GM12891 (cell line): ENCODE results near the gene IL4.

Experiments
- DNase-seq: peaks from one replicate; pipeline ENCODE4 v3.0.0; 2011; ENCODE audit warnings: low spot score; ENCODE audit not compliant: insufficient read length
- FAIRE-seq: peaks from 2 replicates; lab custom pipeline; 2011; peaks lifted over from hg19 to GRCh38; lab: Jason Lieb, UNC
- PAX5 ChIP-seq: IDR thresholded peaks from 2 replicates; pipeline ENCODE4 v1.6.1; 2011; ENCODE audit warnings: low read length, moderate library complexity, mild to moderate bottlenecking; ENCODE audit not compliant: insufficient read depth, severe bottlenecking
- POLR2A ChIP-seq: IDR thresholded peaks from 2 replicates; pipeline ENCODE4 v1.6.1; 2011; ENCODE audit warnings: low read depth, low read length, control low read depth
- POLR2AphosphoS5 ChIP-seq: IDR thresholded peaks from 2 replicates; pipeline ENCODE4 v1.6.1; 2011; ENCODE audit warnings: low read depth, low read length, control low read depth
- POU2F2 ChIP-seq: IDR thresholded peaks from 2 replicates; pipeline ENCODE4 v1.6.1; 2011; ENCODE audit warnings: low read depth, mild to moderate bottlenecking, control low read depth, low read length, moderate library complexity
- SPI1 ChIP-seq: IDR thresholded peaks from 2 replicates; pipeline ENCODE4 v1.6.1; 2011; ENCODE audit warnings: low read depth, low read length, control low read depth
- TAF1 ChIP-seq: IDR thresholded peaks from 2 replicates; pipeline ENCODE4 v1.6.1; 2011; ENCODE audit warnings: low read depth, low read length, control low read depth

Gene IL4

DNA sequence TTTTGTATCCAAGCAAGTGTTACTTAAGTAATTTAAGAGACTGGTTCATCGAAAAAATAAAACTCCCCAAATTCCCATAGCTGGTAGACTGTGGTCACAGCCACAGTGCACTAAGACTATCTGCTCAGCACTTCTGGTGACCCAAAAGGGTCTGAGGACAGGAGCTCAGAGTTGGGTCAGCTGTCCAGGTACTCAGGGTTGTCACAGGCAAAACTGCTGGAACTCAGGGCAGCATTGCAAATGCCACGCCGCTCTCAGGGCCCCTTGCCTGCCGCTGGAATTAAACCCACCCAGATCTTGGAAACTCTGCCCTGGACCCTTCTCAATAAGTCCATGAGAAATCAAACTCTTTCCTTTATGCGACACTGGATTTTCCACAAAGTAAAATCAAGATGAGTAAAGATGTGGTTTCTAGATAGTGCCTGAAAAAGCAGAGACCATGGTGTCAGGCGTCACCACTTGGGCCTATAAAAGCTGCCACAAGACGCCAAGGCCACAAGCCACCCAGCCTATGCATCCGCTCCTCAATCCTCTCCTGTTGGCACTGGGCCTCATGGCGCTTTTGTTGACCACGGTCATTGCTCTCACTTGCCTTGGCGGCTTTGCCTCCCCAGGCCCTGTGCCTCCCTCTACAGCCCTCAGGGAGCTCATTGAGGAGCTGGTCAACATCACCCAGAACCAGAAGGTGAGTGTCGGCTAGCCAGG, 16.0 kb upstream of the IL4 start, which contains the start of gene IL13:
Gene IL13 (plus strand): TSS at position 498 of the 705 bp plus-strand sequence. CDS start 14 bp downstream, at position 512.
- no peak for TF ChIP-seq TAF1
- DNase-seq (no peak), FAIRE-seq (no peak)

DNA sequence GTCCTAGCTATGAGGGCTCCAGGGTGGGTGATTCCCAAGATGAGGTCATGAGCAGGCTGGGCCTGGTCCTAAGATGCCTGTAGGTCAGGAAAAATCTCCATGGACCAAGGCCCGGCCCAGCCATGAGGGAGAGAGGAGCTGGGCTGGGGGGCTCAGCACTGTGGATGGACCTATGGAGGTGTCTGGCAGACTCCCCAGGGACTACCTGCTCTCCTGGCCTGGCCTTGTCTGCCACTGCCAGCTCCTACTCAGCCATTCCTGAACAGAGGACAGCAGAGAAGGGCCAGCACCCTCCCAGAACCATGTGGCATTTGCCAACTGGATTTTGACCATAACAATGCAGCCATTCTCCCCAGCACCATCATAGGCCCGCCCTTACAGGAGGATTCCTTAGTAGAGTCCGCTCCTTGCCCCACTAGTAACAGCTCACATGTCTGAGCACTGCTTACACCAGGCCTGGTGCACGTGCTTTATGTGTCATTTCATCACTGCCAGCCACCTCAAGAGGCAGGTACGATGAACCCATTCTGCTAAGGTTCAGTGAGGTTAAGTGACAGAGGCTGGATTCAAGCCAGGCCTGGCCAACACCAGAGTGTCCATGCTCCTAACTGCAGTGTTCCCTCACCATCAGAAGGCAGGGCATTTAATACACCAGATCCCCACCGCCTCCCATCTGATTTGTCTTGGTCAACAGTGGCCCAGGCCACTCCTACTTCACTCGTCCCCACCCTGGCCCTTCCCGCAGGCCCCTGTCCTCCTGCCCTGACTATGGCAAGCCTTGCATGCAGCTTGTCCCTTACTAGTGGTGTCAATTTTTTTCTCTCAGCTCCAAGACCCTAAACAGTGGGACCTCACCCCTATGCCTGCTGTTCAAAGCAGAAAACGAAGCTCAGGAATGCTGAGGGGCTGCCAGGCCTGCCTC, 15.1 kb upstream of the IL4 start:
- DNase-seq = no peak
- TF ChIP-seq PAX5 (no peak), TAF1 (no peak), POLR2A (no peak), SPI1 (no peak)
- no peak for FAIRE-seq

DNA sequence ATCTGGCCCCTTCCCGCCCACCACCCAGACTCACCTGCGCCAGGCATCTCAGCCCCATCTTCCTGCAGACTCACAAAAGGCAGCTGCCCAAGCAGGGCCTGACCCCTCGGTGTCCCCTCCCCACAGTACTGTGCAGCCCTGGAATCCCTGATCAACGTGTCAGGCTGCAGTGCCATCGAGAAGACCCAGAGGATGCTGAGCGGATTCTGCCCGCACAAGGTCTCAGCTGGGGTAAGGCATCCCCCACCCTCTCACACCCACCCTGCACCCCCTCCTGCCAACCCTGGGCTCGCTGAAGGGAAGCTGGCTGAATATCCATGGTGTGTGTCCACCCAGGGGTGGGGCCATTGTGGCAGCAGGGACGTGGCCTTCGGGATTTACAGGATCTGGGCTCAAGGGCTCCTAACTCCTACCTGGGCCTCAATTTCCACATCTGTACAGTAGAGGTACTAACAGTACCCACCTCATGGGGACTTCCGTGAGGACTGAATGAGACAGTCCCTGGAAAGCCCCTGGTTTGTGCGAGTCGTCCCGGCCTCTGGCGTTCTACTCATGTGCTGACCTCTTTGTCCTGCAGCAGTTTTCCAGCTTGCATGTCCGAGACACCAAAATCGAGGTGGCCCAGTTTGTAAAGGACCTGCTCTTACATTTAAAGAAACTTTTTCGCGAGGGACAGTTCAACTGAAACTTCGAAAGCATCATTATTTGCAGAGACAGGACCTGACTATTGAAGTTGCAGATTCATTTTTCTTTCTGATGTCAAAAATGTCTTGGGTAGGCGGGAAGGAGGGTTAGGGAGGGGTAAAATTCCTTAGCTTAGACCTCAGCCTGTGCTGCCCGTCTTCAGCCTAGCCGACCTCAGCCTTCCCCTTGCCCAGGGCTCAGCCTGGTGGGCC, 13.9 kb upstream of the IL4 start:
- DNase-seq (no peak), FAIRE-seq (peak; percentile 9)
- TF ChIP-seq POLR2A = no peak
- TF ChIP-seq TAF1 = no peak
- no peak for TF ChIP-seq PAX5
- TF ChIP-seq SPI1 = no peak
- TF ChIP-seq POU2F2 = no peak
- TF ChIP-seq POLR2AphosphoS5 = no peak

DNA sequence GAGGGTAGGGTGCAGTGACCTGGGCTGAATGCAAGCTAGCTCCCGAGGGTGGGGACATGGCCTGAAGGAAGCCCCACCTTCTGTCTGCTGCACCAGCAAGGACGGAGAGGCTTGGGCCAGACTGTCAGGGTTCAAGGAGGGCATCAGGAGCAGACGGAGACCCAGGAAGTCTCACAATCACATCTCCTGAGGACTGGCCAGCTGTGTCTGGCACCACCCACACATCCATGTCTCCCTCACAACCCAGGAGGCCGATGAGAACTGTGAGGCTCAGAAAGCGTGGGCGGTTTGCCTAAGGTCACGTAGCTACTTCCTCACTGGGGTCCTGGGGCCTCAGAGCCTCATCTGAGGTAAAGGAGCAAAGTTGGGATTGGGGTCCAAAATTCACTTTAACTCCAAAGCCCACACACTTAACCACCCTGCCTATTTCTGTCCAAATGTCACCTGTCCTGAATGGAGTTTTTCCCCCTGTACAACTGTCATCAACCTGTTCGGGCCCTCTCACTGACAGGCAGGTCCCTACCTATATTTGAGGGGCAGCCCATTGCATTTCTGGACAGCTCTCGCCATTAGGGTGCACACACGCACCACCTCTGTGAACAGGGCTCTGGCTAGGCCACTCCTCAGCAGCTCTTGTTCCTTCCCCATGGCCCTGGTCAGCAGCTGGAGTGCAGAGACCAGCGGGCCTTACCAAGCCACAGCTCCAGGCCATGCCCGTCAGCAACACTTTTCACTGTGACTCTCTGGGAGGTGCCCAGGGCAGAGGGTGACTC, 12.4 kb upstream of the IL4 start:
- peak; percentile 90 for FAIRE-seq
- TF ChIP-seq POLR2A = 0 out of 2 replicates have a peak, but pooled peaks have one; percentile 7
- 0 out of 2 replicates have a peak, but pooled peaks have one; percentile 6 for TF ChIP-seq POU2F2
- no peak for TF ChIP-seq PAX5
- peak; percentile 86 for TF ChIP-seq SPI1
- TF ChIP-seq TAF1 = no peak
- TF ChIP-seq POLR2AphosphoS5 = no peak

DNA sequence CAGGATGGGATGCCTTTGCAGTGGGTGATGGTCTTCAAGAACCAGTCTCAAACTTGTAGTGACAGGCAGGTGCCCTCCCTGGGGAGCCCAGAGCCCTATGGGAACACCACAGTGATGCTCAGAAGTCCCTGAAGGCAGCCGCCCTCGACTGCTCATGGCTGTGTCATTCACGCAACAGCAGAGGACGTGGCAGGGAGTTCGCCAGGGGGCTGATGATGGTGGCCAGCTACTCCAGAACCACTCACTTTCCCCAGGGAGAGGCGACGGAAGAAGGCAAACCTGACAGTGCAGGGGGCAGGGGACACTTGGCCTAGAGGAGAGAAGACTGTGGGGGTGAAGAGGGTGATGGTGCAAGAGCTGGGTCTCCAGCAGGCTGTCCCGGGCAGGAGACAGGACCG, 11.8 kb upstream of the IL4 start:
- no peak for TF ChIP-seq POLR2AphosphoS5
- TF ChIP-seq SPI1 = no peak
- TF ChIP-seq POLR2A = no peak
- no peak for TF ChIP-seq TAF1
- TF ChIP-seq PAX5 = no peak
- TF ChIP-seq POU2F2 = no peak

More for the DNA sequence above, 12.4 kb upstream of the IL4 start:
- DNase-seq = no peak

DNA sequence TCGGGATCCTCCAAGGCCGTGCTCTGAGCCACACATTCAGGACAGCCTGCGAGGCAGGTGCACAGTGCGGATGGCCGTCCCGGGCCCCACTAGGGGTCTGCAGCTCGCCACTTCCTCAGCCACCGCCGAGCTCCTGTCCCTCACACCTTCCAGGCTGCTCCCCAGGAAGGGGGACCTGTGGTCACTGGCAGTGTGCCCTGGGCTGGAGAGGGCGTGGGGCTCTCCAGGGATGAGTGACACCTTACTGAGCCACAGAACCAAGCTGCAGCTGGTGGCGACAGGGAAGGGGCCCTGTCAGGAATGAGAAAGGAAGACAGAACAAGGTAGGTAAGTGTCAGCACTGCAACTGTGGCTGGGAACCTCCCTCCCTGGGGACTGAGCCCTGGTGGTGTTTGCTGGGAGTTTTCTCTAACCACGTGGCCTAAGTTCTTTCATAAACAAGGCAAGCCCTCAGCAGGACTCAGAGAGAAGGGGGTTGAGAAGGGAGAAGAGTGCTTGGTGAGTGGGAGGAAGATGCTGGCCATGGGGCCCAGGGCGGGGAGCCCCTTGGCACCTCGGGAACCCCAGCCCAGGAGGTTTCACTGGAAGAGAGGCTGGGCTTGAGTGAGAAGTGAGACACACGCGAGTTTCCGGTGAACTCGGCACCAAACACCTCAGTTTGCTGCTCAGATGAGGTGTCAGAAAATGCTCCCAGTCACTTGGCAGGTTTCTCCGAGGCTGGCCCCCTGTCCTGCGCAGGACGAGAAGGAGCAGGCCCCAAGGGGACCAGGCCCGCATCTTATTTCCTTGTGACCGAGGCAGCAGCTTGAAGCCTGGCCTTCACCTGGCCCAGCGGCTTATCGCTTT, 10.6 kb upstream of the IL4 start:
- TF ChIP-seq POLR2AphosphoS5 = peak; percentile 75
- peak; percentile 16; the same call in 1 of the 2 replicates for TF ChIP-seq SPI1
- no peak for TF ChIP-seq PAX5
- peak; percentile 54; the same call in 1 of the 2 replicates for TF ChIP-seq POLR2A
- peak; percentile 46; the same call in 1 of the 2 replicates for TF ChIP-seq TAF1
- TF ChIP-seq POU2F2 = no peak
- FAIRE-seq (peak; percentile 90), DNase-seq (peak; percentile 72)

More for the DNA sequence above, 11.8 kb upstream of the IL4 start:
- no peak for DNase-seq
- peak; percentile 23 for FAIRE-seq

DNA sequence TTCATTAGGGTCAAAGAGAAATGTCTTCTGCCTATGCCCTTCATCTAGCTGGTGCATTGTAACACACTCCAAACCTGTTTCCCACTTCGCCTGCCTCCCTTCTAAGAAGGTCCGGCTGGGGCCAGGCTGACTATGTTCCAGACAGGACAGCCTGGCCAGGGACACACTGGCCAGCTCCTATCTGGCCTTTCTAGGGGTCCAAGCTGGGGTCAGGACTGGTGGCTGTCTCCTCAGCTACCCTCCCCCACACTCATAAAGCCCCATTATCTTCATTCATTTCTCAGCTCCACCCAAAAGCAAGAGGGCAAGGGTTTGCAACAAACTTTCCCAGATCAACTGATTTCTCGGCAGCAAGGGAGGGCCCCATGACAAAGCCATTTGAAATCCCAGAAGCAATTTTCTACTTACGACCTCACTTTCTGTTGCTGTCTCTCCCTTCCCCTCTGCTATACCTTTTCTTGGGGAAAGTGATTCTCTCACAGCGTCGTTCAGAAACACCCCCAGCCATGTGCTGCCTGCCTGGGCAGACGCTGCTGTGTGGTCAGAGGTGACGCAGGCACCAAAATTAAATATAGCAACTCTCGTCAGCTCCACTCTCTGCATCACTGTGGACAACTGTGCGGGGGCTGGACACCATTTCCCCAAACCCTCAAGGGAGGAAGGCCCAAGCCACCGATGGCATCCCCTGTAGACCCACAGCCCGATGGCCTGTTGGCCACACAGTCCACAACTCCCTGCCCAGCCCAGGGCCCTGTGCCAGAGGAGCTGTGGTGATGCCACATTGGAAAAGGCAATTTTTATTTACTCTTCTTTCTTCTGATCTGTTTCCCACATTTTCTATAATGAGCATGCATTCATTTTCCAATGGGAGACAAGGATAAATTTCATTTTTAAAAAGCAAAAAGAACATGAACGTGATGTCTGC, 9.8 kb upstream of the IL4 start:
- DNase-seq = no peak
- FAIRE-seq = peak; percentile 51
- peak; percentile 68; the same call in 1 of the 2 replicates for TF ChIP-seq POU2F2
- TF ChIP-seq TAF1 = peak; percentile 51; the same call in 1 of the 2 replicates
- TF ChIP-seq POLR2A = peak; percentile 34; the same call in 1 of the 2 replicates
- TF ChIP-seq SPI1 = peak; percentile 59
- no peak; the same call in 1 of the 2 replicates for TF ChIP-seq POLR2AphosphoS5
- TF ChIP-seq PAX5 = no peak
